Activated CD4-positive, alpha-beta T cell treated with anti-CD3 and anti-CD28 coated beads, Interleukin-2, amount 50 U/mL, for 1 hour (primary cell): Measurements from ENCODE around the gene KCTD20.

Experiments
- DNase-seq: peaks from one replicate; pipeline ENCODE4 v3.0.0-alpha.2; 2020

Gene KCTD20

GRCh38 chr6:36499918-36500317, 57.1 kb downstream of the KCTD20 start:
- DNase-seq, result no peak

- DNase-seq, result no peak
Observed at GRCh38 chr6:36501686-36502085, 58.9 kb downstream of the KCTD20 start.

DNA sequence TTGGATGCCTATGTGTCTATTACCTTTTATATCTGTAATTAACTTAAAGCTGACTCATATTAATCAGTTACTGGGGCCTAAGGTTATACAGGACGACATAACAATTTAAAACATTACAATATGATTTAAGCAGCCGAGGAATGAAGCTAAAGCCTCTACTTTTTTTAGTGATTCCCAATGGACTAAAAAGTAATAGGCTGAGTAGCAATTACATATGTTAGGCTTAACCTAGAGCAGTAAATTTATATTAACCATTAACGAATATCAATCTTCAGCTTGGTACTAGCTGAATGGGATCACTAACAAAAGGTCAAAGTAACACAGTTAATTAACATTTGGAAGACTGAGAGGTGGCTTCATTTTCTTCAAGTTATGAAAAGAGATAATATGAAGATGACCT, 61.4 kb downstream of the KCTD20 start:
- no peak for DNase-seq

DNA sequence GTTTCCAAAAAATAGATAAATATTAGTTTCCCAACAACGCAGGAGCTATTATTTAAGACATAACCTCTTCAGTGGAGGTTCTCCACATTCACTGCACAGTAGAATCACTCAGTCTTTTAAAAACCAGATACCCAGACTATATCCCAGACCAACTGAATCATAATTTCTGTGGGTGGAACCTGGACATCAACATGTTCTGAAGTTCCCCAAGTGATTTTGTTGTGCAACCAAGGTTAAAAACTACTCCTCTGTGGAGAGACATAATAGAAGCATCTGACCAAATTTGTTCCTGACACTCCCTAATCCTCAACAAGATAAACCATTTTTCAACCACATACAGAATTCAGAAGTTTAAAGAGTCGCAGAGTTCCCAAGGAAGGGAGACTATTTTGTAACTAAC, 62.2 kb downstream of the KCTD20 start:
- no peak for DNase-seq

DNA sequence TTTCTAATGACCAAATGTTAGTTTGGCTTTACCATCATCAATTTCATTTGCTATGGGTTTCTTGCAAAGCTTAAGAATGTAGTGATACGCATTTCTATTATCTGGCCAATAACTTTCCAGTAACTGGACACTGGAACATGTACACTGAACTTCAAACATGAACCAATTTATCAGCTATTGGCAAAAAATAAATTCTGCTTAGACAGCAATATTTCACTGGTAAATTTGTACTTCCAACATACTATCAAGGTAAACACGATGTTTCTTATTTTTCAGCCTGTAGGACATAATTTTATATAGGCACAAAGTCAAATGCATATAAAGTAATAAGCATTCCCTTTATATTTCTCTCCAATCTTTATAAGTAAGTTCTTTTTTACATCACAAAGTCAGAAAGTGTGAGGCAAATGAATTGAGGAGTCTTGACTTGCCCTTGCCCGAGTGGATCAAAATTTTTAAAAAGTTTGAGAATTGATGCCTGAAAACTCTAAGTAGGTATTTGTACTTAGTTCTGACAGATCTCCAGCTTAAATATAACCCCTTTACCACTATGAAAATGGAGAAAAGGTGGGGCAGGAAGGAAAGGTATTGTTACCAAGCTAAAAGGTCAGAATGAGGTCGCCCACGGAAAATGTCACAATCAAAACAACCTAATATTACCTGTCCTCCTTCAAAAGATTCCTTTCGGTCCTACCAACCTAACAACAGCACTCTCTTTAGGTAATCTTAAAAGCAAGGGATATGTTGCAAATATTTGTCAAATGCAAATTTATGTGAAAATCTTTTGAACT, 63.1 kb downstream of the KCTD20 start:
- DNase-seq, result no peak

DNA sequence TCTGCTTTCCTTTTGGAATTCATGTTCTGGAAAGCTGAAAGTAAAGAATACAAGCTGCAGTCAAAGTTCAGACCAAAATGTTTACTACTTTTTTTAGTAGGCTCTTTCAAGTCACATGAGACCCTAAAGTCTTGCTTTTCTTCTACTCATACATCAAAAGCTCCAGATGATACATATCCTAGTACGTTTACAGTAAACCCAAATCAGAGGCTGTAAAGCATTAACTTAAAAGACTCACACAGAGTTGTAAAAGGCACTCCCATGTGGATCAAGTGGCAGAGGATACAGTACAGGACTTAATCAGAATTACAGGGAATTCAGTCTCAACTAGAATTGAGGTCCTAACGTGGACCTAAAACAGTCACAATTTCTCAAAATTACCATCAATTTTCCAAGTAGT, 63.8 kb downstream of the KCTD20 start:
- DNase-seq, result no peak

DNA sequence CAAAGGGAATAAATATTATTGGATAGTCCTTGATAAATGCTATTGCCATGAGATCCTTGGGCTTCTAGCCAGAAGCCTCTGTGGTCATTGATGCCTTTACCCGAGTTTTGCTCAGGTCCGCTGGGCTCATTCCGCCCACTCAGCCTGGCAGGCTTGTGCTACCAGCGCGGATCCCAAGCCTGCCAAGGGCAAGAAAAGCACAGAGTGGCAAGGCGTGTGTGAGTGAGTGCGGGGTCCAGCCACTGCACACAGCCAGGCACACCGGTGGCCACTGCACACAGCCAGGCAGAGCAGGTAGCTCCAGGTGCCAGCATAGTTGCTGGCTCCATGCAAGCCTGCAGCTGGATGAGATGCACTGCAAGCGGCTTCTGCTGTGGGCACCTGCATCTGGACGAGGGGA, 65.7 kb downstream of the KCTD20 start:
- no peak for DNase-seq

GRCh38 chr6:36510365-36510764, 67.6 kb downstream of the KCTD20 start:
- no peak for DNase-seq

DNA sequence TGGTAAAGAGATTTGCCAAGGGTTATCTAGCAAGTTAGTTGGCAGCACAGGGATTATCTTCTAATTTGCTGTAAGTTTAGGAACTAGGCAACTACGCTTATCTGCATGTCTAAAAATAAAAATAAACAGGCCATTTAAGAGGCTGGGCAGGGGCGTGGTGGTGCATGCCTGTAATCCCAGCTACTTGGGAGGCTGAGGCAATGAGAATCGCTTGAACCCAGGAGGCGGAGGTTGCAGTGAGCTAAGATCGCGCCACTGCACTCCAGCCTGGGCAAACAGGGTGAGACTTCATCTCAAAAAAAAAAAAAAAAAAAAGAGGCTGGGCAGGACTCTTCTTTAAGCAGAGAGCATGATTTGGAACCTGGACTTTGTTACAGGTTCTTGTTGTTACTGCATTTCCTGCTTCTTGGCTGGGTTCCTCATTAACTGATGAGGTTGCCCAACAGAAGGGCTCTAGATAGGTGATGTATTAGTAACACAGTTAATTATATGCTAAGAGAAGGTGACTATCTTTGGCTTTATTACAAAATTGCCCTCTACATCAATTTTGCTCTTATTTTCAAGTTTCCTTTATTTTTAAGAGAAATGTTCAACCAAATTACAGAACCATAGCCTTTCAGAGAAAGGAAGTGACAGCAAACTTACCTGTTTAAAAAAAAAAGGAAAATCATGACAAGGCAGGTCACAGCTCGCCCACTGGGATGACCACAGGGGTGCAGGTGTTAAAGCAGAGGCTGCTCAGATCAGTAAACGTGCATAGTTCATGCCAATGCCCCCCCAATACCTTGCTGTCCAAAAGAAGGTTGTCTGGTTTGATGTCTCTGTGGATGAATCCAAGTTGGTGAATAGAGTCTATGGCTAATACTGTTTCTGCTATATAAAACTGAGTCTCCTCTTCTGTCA, 72.0 kb downstream of the KCTD20 start:
- DNase-seq, result no peak

DNA sequence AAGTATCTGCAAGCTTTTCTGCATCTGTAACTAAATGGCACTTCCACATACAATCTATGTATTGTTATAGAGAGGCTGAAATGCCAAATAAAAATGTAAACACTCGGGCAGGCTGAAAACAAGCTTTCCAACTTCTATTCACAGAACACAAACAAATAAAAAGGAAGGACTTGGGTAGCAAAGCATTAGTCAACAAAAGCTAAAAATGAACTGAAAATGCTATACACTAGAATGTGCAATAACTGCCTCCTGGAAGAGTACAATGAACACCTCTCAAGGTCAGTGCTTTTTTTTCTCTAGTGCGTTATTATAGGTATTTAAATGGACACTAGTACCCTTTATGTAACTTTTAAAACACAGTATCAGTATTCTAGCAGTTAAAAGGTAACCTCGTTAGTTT, 73.0 kb downstream of the KCTD20 start:
- DNase-seq, result no peak

- DNase-seq, result no peak
Observed at GRCh38 chr6:36516559-36516958, 73.8 kb downstream of the KCTD20 start.

DNA sequence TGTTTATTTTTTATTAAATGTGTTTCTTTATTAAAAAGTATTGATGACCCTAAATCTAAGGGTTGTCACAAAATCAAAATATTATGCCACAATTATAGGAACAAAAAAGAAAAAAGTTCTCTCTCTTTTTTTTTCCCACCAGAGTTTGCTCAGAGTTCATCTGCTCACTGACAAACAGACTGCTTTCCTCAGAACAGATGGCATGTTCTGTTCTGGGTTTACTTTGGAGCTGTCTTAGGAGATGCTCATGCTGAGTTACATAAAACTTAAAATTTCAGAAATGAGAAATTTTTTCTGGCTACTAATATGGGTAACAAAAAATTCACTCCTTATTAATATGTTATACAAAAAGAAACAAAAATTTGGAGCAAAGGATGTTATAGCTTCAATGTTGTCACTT, 74.2 kb downstream of the KCTD20 start:
- DNase-seq, result no peak

- DNase-seq, result no peak
Observed at GRCh38 chr6:36517408-36517807, 74.6 kb downstream of the KCTD20 start.

DNA sequence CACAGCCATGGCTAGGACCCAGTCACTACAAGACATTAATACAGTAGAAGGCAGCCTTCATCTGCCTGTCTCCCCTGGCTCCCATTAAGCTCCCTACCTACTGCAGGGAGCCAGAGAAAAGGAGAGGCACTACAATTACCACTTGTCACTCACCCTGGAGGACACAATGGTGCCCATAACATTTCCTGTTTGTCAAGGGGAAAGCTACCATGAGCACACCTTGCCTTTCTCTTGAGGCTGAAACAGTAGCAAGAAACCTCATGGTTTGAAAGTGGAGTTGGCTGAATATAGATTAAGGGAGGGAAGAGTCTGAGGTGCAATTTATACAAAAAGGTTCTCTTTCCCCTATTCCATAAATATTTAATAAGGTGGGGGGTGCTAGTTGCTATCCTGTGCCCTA, 76.6 kb downstream of the KCTD20 start:
- no peak for DNase-seq

DNA sequence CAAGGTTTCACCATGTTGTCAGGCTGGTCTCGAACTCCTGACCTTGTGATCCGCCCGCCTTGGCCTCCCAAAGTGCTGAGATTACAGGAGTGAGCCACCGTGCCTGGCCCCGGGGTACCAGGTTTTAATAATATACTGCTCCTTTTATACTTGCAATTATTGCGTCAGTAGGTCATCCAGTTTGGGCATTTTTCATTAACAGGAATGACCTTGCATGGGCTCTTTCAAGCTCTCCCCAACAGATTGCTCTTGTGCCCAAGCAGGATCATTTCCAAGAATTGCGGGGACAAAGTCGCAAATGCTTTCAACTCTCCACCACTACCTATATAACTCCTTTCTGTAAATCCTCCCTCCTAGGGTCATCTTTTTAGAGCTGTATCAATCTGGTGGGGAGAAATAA, 80.7 kb downstream of the KCTD20 start:
- DNase-seq, result no peak

DNA sequence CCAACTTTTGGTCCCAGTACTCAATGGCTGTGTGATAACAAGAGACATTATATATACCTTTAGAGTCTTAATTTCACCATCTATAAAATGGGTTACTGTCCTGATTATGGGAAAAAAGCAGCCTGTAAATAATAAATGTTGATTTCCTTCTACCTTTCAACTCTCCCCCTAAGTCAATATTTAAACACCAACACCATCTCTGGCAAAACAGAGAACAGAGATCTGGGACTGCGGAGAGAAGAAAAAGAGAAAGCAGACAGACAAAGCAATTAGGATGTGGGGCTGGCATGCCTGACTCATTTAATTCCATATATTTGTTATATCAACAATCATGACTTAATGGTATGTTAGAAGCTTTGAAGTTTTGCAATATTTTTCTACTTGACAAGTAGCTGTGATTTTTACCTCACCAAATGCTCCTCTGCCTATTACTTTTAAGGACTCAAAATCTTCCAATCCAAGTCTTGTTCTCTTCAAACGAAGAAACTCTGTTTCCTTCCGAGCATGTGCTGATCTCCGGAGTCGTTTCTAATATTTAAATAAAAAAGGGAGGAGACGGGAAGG, 81.2 kb downstream of the KCTD20 start:
- DNase-seq, result no peak

- DNase-seq, result no peak
Observed at GRCh38 chr6:36524871-36525270, 82.1 kb downstream of the KCTD20 start.

- DNase-seq, result no peak
Observed at GRCh38 chr6:36525346-36525745, 82.5 kb downstream of the KCTD20 start.

GRCh38 chr6:36526066-36526465, 83.3 kb downstream of the KCTD20 start:
- DNase-seq, result no peak

GRCh38 chr6:36533321-36533720, 90.5 kb downstream of the KCTD20 start:
- DNase-seq, result no peak

DNA sequence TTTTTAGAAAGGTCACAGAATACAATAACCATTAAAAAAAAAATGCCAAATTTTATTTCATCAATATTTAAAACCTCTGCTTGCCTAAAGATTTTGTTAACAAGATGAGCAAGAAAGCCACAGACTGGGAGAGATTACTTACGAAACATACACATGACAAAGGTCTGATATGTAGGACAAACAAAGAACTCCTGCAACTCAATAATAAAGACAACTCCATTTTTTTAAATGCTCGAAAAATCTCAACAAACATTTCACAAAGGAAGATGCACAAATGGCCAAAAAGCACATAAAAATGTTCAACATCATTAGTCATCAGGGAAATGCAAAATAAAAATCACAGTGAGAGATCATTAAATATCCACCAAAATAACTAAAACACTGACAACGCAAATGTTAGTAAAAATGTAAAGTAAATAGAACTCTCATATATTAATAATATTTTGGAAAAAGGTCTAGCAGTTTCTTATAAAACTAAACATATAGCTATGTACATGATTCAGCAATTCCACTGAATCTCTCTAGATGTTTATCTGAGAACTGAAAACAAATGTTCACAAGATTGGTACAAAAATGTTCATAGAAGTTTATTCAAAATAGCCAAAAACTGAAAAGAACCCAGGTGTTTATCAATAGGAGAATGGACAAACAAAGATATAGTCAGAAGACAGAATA, 94.2 kb downstream of the KCTD20 start:
- DNase-seq, result no peak

- DNase-seq, result no peak
Observed at GRCh38 chr6:36539814-36540568, 97.2 kb downstream of the KCTD20 start.
